Measurements from ENCODE around the gene TEX55.
"Not testable (repeated sequence)": the region's sequence is repeated elsewhere in the genome, so short reads cannot be mapped to it uniquely, and the experiment has no call there.

Gene TEX55

DNA sequence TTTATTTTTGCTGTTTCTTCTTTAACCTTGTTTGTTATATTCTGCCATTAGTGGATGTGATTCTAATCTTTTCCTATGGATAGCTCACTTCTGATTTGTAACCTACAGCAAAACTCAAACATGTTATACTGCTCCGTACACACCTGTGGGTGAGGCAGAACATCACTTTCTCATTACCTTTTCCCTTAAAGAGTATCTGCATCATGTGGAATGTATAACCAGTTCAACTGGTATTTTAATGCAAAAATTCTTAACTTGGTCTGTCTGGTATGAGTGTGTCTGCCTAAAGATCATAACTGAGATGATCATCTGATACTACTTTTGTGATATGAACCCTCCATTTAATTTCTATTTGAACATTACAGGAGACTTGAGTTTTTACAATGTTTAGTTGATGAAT is 14.4 kb downstream of the TEX55 start:
- DNase-seq (ENCODE audit: low read depth), result no peak
- TF ChIP-seq, protein P1, sequence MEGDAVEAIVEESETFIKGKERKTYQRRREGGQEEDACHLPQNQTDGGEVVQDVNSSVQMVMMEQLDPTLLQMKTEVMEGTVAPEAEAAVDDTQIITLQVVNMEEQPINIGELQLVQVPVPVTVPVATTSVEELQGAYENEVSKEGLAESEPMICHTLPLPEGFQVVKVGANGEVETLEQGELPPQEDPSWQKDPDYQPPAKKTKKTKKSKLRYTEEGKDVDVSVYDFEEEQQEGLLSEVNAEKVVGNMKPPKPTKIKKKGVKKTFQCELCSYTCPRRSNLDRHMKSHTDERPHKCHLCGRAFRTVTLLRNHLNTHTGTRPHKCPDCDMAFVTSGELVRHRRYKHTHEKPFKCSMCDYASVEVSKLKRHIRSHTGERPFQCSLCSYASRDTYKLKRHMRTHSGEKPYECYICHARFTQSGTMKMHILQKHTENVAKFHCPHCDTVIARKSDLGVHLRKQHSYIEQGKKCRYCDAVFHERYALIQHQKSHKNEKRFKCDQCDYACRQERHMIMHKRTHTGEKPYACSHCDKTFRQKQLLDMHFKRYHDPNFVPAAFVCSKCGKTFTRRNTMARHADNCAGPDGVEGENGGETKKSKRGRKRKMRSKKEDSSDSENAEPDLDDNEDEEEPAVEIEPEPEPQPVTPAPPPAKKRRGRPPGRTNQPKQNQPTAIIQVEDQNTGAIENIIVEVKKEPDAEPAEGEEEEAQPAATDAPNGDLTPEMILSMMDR (IDR thresholded peaks at IDR 0.05; ENCODE audit: insufficient read depth, low read depth, low read length, missing control alignments), result no peak
- H3K4me3 ChIP-seq (ENCODE audit: low read depth, low read length), result no peak overlapping the region

GRCh38 chr3:119160815-119161214 is 14.8 kb downstream of the TEX55 start:
- DNase-seq (ENCODE audit: low read depth), result no peak
- TF ChIP-seq, protein P1 (IDR thresholded peaks at IDR 0.05; ENCODE audit: insufficient read depth, low read depth, low read length, missing control alignments), result no peak
- no peak overlapping the region for H3K4me3 ChIP-seq (ENCODE audit: low read depth, low read length)

DNA sequence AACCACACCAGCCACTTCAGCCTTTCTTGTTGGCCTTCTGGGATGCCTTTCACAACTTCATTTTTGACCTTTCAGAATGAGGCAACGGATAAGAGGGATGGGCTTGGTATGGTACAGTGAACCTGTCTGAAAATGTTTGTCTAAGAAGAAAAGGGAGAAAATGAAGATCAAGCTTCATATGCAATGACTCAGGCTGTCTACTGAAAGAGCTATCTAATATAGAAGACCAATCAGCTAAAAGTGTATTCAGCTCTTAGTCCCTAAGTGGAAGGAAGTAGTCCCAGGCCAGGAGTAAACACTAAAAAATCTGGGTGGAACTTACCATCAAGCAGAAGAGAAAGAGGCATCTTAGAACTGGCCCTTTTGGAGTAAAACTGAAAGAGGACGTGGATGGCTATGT is 15.3 kb downstream of the TEX55 start:
- H3K4me3 ChIP-seq (ENCODE audit: low read depth, low read length), result no peak overlapping the region
- TF ChIP-seq, protein P1 (IDR thresholded peaks at IDR 0.05; ENCODE audit: insufficient read depth, low read depth, low read length, missing control alignments), result no peak
- no peak for DNase-seq (ENCODE audit: low read depth)

DNA sequence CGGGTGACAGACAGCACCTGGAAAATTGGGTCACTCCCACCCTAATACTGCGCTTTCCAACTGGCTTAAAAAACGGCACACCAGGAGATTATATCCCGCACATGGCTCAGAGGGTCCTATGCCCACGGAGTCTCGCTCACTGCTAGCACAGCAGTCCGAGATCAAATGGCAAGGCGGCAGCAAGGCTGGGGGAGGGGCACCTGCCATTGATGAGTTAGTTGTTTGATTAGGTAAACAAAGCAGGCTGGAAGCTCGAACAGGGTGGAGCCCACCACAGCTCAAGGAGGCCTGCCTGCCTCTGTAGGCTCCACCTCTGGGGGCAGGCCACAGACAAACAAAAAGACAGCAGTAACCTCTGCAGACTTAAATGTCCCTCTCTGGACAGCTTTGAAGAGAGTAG is 18.8 kb downstream of the TEX55 start:
- DNase-seq (ENCODE audit: low read depth); H3K4me3 ChIP-seq (ENCODE audit: low read depth, low read length): not testable (repeated sequence)

DNA sequence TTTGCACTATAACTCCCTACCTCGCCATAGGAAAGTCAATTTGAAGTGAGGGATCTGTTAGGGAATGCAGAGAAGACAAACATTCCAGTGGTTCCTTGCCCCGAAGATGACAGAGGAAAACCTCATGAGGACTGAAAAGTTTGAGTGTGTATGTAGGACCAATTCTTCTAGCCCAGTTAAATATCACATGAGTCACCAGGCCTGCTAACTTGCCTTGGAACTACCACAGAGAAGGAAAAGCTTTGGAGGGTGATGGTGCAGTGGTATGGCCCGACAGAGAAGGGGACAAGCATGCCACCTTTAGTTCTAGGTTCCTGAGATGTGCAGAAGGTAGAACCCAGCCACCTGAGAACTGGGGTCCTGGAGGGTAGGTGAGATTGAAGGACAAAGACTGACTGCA is 24.9 kb downstream of the TEX55 start:
- DNase-seq (ENCODE audit: low read depth), result no peak
- TF ChIP-seq, protein P1 (IDR thresholded peaks at IDR 0.05; ENCODE audit: insufficient read depth, low read depth, low read length, missing control alignments), result no peak
- H3K4me3 ChIP-seq (ENCODE audit: low read depth, low read length), result no peak overlapping the region

GRCh38 chr3:119173325-119173724 is 27.4 kb downstream of the TEX55 start, which contains the start of gene UPK1B:
Gene UPK1B (plus strand): TSS chr3:119173598. CDS start chr3:119186742, 13,144 bp downstream.
- no peak for DNase-seq (ENCODE audit: low read depth)
- TF ChIP-seq, protein P1 (IDR thresholded peaks at IDR 0.05; ENCODE audit: insufficient read depth, low read depth, low read length, missing control alignments), result no peak
- no peak within 1 kb of the TSS for H3K4me3 ChIP-seq (ENCODE audit: low read depth, low read length)

DNA sequence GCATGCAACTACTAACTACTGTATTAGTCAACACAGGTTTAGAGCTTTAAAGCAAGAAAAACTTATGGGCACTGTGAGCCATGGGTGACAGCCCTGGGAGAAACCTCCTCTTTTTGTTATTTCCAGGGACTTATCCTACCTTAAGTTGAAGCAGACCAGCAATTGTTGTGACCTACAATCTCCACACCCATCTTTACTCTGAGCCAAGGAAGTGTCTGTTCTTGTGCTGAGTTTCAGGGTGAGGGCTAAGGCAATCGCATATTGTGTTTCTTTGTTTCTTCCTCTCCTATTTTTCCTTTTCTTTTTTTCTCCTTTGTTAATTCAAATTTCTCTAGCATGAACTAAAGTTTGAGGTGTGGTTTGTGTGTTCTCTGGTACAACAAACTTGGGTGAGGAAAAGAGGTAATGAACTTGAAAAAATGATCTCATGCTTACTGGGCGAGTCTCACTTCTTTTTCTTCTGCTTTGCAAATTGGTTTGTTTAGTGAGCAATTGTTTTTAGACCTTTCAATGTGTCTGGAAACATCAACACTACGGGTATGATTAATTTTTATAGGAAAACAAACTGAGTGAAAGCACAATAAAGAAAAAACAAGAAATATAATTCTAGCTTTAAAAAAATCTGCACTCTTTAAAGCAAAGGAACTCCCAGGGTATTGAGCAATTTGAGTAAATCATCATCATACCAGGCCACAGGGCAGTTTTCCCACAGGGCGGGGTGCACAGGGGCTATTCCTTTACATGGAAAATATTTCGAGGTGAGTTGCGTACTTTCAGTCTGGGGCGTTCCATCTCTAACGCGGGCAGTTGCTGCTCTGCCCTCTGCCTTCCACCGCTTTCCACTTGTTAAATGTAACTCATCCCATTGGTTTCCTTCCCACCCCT is 30.1 kb downstream of the TEX55 start:
- DNase-seq (ENCODE audit: low read depth), result no peak
- TF ChIP-seq, protein P1 (IDR thresholded peaks at IDR 0.05; ENCODE audit: insufficient read depth, low read depth, low read length, missing control alignments), result no peak
- no peak overlapping the region for H3K4me3 ChIP-seq (ENCODE audit: low read depth, low read length)
